HepG2 (cell line): ENCODE data around the gene ADCY10. TPM values are rescaled to one million over a fixed set of nuclear protein-coding genes. Genes with fewer than 3 reads are reported as not detected.

Experiments used
- ATAC-seq: fragments of 200-7000 bp; cut with Tn5 transposase; 3 replicates; pipeline ENCODE4 v1.9.1; 2020; ENCODE audit warnings: mild to moderate bottlenecking, moderate library complexity
- BruUV-seq: library from RNA; stranded (reverse); fragments of 400-500 nt; replicated peaks from 2 replicates; lab custom pipeline; 2021; lab: Mats Ljungman, UMichigan
- CTCF ChIA-PET: fragments of 300-600 bp; formaldehyde crosslinking; extraction: SDS; loops from one replicate; lab custom pipeline; 2021; ENCODE audit warnings: low total read pairs, inconsistent platforms, low intra/inter-chr PET ratio; lab: Yijun Ruan, JAX
- POLR2A ChIA-PET: fragments of 350-600 bp; sonication (Branson Sonifier 250); formaldehyde crosslinking; loops from one replicate; lab custom pipeline; 2020; ENCODE audit warnings: antibody characterized with exemption, inconsistent platforms; lab: Yijun Ruan, JAX
- DNase-seq: peaks from one replicate; pipeline ENCODE4 v3.0.0-alpha.2; 2015; ENCODE audit warnings: low spot score
- FAIRE-seq: peaks from 3 replicates; lab custom pipeline; 2011; peaks lifted over from hg19 to GRCh38; lab: Jason Lieb, UNC
- H2AFZ ChIP-seq: one replicate; pipeline ENCODE4 v1.6.1; 2011; ENCODE audit warnings: low read length, inconsistent platforms
- H3K27ac ChIP-seq: fragments of 300-600 bp; 3 replicates; pipeline ENCODE4 v1.8.0; 2011; ENCODE audit warnings: mixed run types, mild to moderate bottlenecking, mixed read lengths, low read length, inconsistent platforms; ENCODE audit not compliant: insufficient read depth; ENCODE audit errors: extremely low read length
- H3K27me3 ChIP-seq, 2 experiments: fragments of 200-600 bp in 1 of 2; 2 replicates in 1 of 2; 3 replicates in 1 of 2; pipeline versions ENCODE4 v1.6.0 to v1.8.0; 2011; ENCODE audit warnings: low read length in 2 of 2, mild to moderate bottlenecking in 2 of 2, moderate library complexity in 2 of 2, inconsistent platforms in 1 of 2; ENCODE audit not compliant: insufficient read depth in 2 of 2, control insufficient read depth in 1 of 2
- H3K36me3 ChIP-seq, 2 experiments: fragments of 200-600 bp in 1 of 2; replicated peaks in 1 of 2; 2 replicates in 1 of 2; 3 replicates in 1 of 2; pipeline versions ENCODE4 v1.5.1 to v1.8.0; 2011; ENCODE audit warnings: low read length in 2 of 2, inconsistent platforms in 1 of 2; ENCODE audit not compliant: insufficient read depth in 2 of 2, control insufficient read depth in 1 of 2
- H3K4me1 ChIP-seq: 2 replicates; pipeline ENCODE4 v1.5.1; 2012; ENCODE audit warnings: low read length, inconsistent platforms; ENCODE audit not compliant: insufficient read depth
- H3K4me2 ChIP-seq: 2 replicates; pipeline ENCODE4 v1.6.0; 2011; ENCODE audit warnings: low read depth, low read length, inconsistent platforms
- H3K4me3 ChIP-seq, 3 experiments: fragments of 200-600 bp in 1 of 3; sonication (generic), shearing (Covaris generic) in 1 of 3; replicated peaks in 1 of 3; 2 replicates each; pipeline ENCODE4 v1.5.1; 2011 to 2016; ENCODE audit warnings: low read length in 3 of 3, inconsistent platforms in 2 of 3, low read depth in 2 of 3, mild to moderate bottlenecking in 2 of 3, control low read depth in 1 of 3, mixed read lengths in 1 of 3; ENCODE audit not compliant: insufficient read depth in 1 of 3
- H3K79me2 ChIP-seq: one replicate; pipeline ENCODE4 v1.6.1; 2011; ENCODE audit warnings: low read length, inconsistent platforms; ENCODE audit not compliant: insufficient read depth
- H3K9ac ChIP-seq: 2 replicates; pipeline ENCODE4 v1.6.0; 2011; ENCODE audit warnings: mild to moderate bottlenecking, low read depth, low read length, inconsistent platforms; ENCODE audit not compliant: insufficient read depth
- H3K9me3 ChIP-seq: 2 replicates; pipeline ENCODE4 v1.5.1; 2012; ENCODE audit warnings: mild to moderate bottlenecking, low read length
- H4K20me1 ChIP-seq: 2 replicates; pipeline ENCODE4 v1.6.0; 2011; ENCODE audit warnings: inconsistent platforms, mild to moderate bottlenecking, low read length, moderate library complexity; ENCODE audit not compliant: insufficient read depth
- CREB1 ChIP-seq, 2 experiments: fragments of 450-650 bp in 1 of 2; IDR thresholded peaks; 2 replicates each; pipeline ENCODE4 v1.6.1; 2016 to 2017; ENCODE audit warnings: control low read depth in 1 of 2, mild to moderate bottlenecking in 1 of 2, missing compliant biosample characterization in 1 of 2, missing genetic modification characterization in 1 of 2
- ERF ChIP-seq: IDR thresholded peaks from 2 replicates; pipeline ENCODE4 v1.6.1; 2018; ENCODE audit warnings: missing biosample characterization, missing genetic modification reagents
- HDAC2 ChIP-seq: sonication (generic); formaldehyde crosslinking; IDR thresholded peaks from 2 replicates; pipeline ENCODE4 v1.4.0; 2020; ENCODE audit warnings: missing genetic modification reagents
- HMGXB4 ChIP-seq, 2 experiments: sonication (generic) in 1 of 2; formaldehyde crosslinking in 1 of 2; IDR thresholded peaks; 2 replicates each; pipeline versions ENCODE4 v1.4.0 to v1.6.1; 2018 to 2020; ENCODE audit warnings: missing genetic modification reagents in 2 of 2, borderline replicate concordance in 1 of 2, low read depth in 1 of 2, mild to moderate bottlenecking in 1 of 2, missing biosample characterization in 1 of 2
- NFAT5 ChIP-seq: sonication (generic); formaldehyde crosslinking; IDR thresholded peaks from 2 replicates; pipeline ENCODE4 v1.4.0; 2020; ENCODE audit warnings: missing genetic modification reagents
- NONO ChIP-seq, 2 experiments: fragments of 450-650 bp in 1 of 2; sonication (generic) in 1 of 2; formaldehyde crosslinking in 1 of 2; IDR thresholded peaks in 1 of 2; conservative IDR thresholded peaks in 1 of 2; 2 replicates each; pipeline versions ENCODE4 v1.6.1 to v1.8.0; 2017 to 2022; ENCODE audit warnings: mild to moderate bottlenecking in 1 of 2, missing genetic modification reagents in 1 of 2, moderate library complexity in 1 of 2
- POLR2A ChIP-seq, 2 experiments: IDR thresholded peaks; 2 replicates each; pipeline ENCODE4 v1.6.1; 2011; ENCODE audit warnings: low read depth in 2 of 2, low read length in 2 of 2, mild to moderate bottlenecking in 1 of 2, moderate library complexity in 1 of 2; ENCODE audit not compliant: insufficient read depth in 1 of 2
- ZBTB25 ChIP-seq: IDR thresholded peaks from 2 replicates; pipeline ENCODE4 v1.6.1; 2018; ENCODE audit warnings: missing genetic modification reagents
- ZFX ChIP-seq: sonication (generic); formaldehyde crosslinking; IDR thresholded peaks from 2 replicates; pipeline ENCODE4 v1.4.0; 2020; ENCODE audit warnings: mild to moderate bottlenecking, low read depth, missing genetic modification reagents, moderate library complexity
- ZNF280B ChIP-seq: sonication (generic); formaldehyde crosslinking; IDR thresholded peaks from 2 replicates; pipeline ENCODE4 v1.5.0; 2020; ENCODE audit warnings: missing genetic modification reagents, mild to moderate bottlenecking, borderline replicate concordance
- ZNF746 ChIP-seq: sonication (generic); formaldehyde crosslinking; IDR thresholded peaks from 2 replicates; pipeline ENCODE4 v1.8.0; 2022; ENCODE audit warnings: mild to moderate bottlenecking, missing genetic modification reagents
- WGBS: methylation state at CpG from one replicate; pipeline ENCODE4 v1.1.6; 2017; ENCODE audit warnings: low lambda C conversion rate; 5-methylcytosine and 5-hydroxymethylcytosine counted together
- in situ Hi-C: cut with HindIII; loops from 2 replicates; pipeline ENCODE4 v1.10.0; 2017; ENCODE audit warnings: low pct_unique_long_range_greater_than_20kb; ENCODE audit not compliant: extremely low pct_ligation_motif_present
- intact Hi-C: fragments of 100-400 bp; cut with micrococcal nuclease; formaldehyde crosslinking; loops from one replicate; pipeline ENCODE4 v1.10.0; 2022; ENCODE audit not compliant: unreplicated experiment
- polyA plus RNA-seq, 8 experiments: library from polyadenylated mRNA; depleted of rRNA in 3 of 8; stranded (reverse) in 7 of 8; unstranded in 1 of 8; fragments of >200 nt; fragmentation: Illumina TruSeq in 4 of 8; extraction: Trizol in 4 of 8; gene quantifications; 2 replicates each; pipeline versions ENCODE4 v1.2.1 to v1.2.3, GENCODE V29; 2011 to 2016; ENCODE audit warnings: low read depth in 4 of 8, missing spikeins in 1 of 8, mixed read lengths in 1 of 8; ENCODE audit not compliant: insufficient read depth in 1 of 8
- total RNA-seq, 5 experiments: library from RNA; depleted of rRNA; stranded (reverse); fragments of >200 nt; fragmentation: Illumina TruSeq; extraction: Trizol; gene quantifications; 2 replicates each; pipeline ENCODE4 v1.2.3, GENCODE V29; 2016; ENCODE audit warnings: low read depth in 1 of 5

The ADCY10 gene
- total and polyA plus RNA-seq, 2 of the 13 experiments (the other 11 are each of a cell fraction or from before 2014, with no cell fraction given) = 0.02 to 0.03 TPM

GRCh38 chr1:167936930-167937708 lies 23.2 kb upstream of the ADCY10 start, which contains the start of gene MPC2:
TSS of gene MPC2 (minus strand) at chr1:167937072. CDS start at chr1:167935841, 1,231 bp downstream.
- Histone ChIP-seq H3K27ac (peak within 1 kb of the TSS; percentile 97), H3K9me3 (no peaks in the 10 kb centered on the region), H2AFZ (peak within 1 kb of the TSS; percentile 68), H3K79me2 (peaks cover 85% of the 10 kb centered on the region), H3K9ac (peak within 1 kb of the TSS; percentile 99), H3K4me1 (peaks cover 38% of the 10 kb centered on the region), H3K4me3 (peak within 1 kb of the TSS; percentile 90 to 97 (median 96)), H3K36me3 (peaks cover 0 to 4% of the 10 kb centered on the region in 2 experiments; a peak in 1 of 5 replicates), H3K4me2 (peak within 1 kb of the TSS; percentile 70), H4K20me1 (peaks cover 17% of the 10 kb centered on the region), H3K27me3 (peaks cover 0 to 5% of the 10 kb centered on the region in 2 experiments; a peak in 1 of 5 replicates)
- BruUV-seq = no TSS peak
- intact Hi-C loops (loop anchor here (5.0 to 10.0 kb wide), 3 partner anchors 132 to 710 kb away; partner anchors contain the start of gene MPZL1), in situ Hi-C loops (loop anchor here (10.0 kb wide), 1 partner anchor 222 kb away; no protein-coding TSS in a partner anchor)
- DNase-seq (peak; percentile 62), FAIRE-seq (no peak), ATAC-seq (peak; percentile 50)
- POLR2A ChIA-PET = interaction anchor here (0.7 to 4.0 kb wide), 13 partner anchors 9 to 383 kb away, joined by 3 to 59 read pairs (median 6); partner anchors contain the start of genes ADCY10, CREG1 and MPZL1
- WGBS = under 1% methylated on average over 18 of the region's 51 CpGs
- CTCF ChIA-PET = no interaction called here
- TF ChIP-seq ZNF746 (CRISPR knock-in tag) (no peak), POLR2A (IDR thresholded peaks at IDR 0.05; ENCODE audit: insufficient read depth in 1 of 2, low read depth in 2 of 2, low read length in 2 of 2) (peak; percentile 34 to 68; a peak in 2 of 4 replicates), ERF (CRISPR knock-in tag) (no peak), ZNF280B (CRISPR knock-in tag) (0 out of 2 replicates have a peak, but pooled peaks have one; percentile 50), NFAT5 (peak; percentile 50; the same call in 1 of the 2 replicates), ZFX (CRISPR knock-in tag) (no peak), HDAC2 (CRISPR knock-in tag) (peak; percentile 30; the same call in 1 of the 2 replicates), ZBTB25 (CRISPR knock-in tag) (no peak), CREB1 (IDR thresholded peaks at IDR 0.05) (no peak), CREB1 (CRISPR knock-in tag; IDR thresholded peaks at IDR 0.05) (no peak), HMGXB4 (CRISPR knock-in tag; IDR thresholded peaks at IDR 0.05; ENCODE audit: borderline replicate concordance in 1 of 2, low read depth in 1 of 2) (peak in 1 of 2 experiments; percentile 11; a peak in 1 of 4 replicates), NONO (IDR thresholded peaks at IDR 0.05) (no peak), NONO (CRISPR knock-in tag; conservative IDR thresholded peaks at IDR 0.05) (peak; percentile 5; the same call in 1 of the 2 replicates)
